IMR-90 (cell line): ENCODE data around the gene DCAF6. TPM values are rescaled to one million over a fixed set of nuclear protein-coding genes. Genes with fewer than 3 reads are reported as not detected.

Experiments used
- ATAC-seq: fragments of 200-7000 bp; cut with Tn5 transposase; 2 replicates; pipeline ENCODE4 v1.9.1; 2020; ENCODE audit warnings: low read depth, mild to moderate bottlenecking, moderate library complexity
- BruUV-seq: library from RNA; stranded (reverse); fragments of 400-500 nt; replicated peaks from 2 replicates; lab custom pipeline; 2021; lab: Mats Ljungman, UMichigan
- CTCF ChIA-PET: fragments of 300-600 bp; formaldehyde crosslinking; extraction: SDS; loops from one replicate; lab custom pipeline; 2021; ENCODE audit warnings: antibody characterized with exemption; lab: Yijun Ruan, JAX
- POLR2A ChIA-PET: fragments of 300-600 bp; sonication (Branson Sonifier 250); formaldehyde crosslinking; loops from one replicate; lab custom pipeline; 2022; ENCODE audit warnings: antibody characterized with exemption; ENCODE audit not compliant: unreplicated experiment; lab: Charles Lee
- DNase-seq: peaks from one replicate; pipeline ENCODE4 v3.0.0; 2013
- H2AFZ ChIP-seq: replicated peaks from 2 replicates; pipeline ENCODE3; 2013; ENCODE audit warnings: low read length, mild to moderate bottlenecking; ENCODE audit not compliant: poor library complexity
- H2AK5ac ChIP-seq: 2 replicates; pipeline ENCODE4 v1.6.1; 2013; ENCODE audit warnings: low read depth, low read length, inconsistent platforms
- H2AK9ac ChIP-seq: replicated peaks from 2 replicates; pipeline ENCODE3; 2013; ENCODE audit warnings: mild to moderate bottlenecking, low read depth, low read length, moderate library complexity; ENCODE audit not compliant: poor library complexity
- H2BK120ac ChIP-seq: 2 replicates; pipeline ENCODE4 v1.6.1; 2013; ENCODE audit warnings: low read depth, low read length, inconsistent platforms
- H2BK15ac ChIP-seq: 3 replicates; pipeline ENCODE4 v1.6.1; 2013; ENCODE audit warnings: low read depth, low read length, inconsistent platforms
- H2BK20ac ChIP-seq: 2 replicates; pipeline ENCODE4 v1.6.1; 2013; ENCODE audit warnings: low read depth, mild to moderate bottlenecking, inconsistent platforms, low read length, moderate library complexity
- H2BK5ac ChIP-seq: 2 replicates; pipeline ENCODE4 v1.6.1; 2013; ENCODE audit warnings: mild to moderate bottlenecking, low read depth, low read length, inconsistent platforms; ENCODE audit not compliant: poor library complexity, severe bottlenecking
- H3K14ac ChIP-seq: replicated peaks from 2 replicates; pipeline ENCODE4 v1.6.1; 2013; ENCODE audit warnings: low read depth, low read length, inconsistent platforms
- H3K18ac ChIP-seq: 2 replicates; pipeline ENCODE4 v1.6.1; 2013; ENCODE audit warnings: low read depth, low read length, control low read depth
- H3K23ac ChIP-seq: 2 replicates; pipeline ENCODE4 v1.6.1; 2013; ENCODE audit warnings: low read depth, low read length, inconsistent platforms
- H3K27ac ChIP-seq: 2 replicates; pipeline ENCODE4 v1.5.1; 2013; ENCODE audit warnings: mild to moderate bottlenecking, control low read depth, low read length; ENCODE audit not compliant: insufficient read depth
- H3K27me3 ChIP-seq: 2 replicates; pipeline ENCODE4 v1.6.1; 2013; ENCODE audit warnings: low read length; ENCODE audit not compliant: control insufficient read depth, insufficient read depth
- H3K36me3 ChIP-seq: 2 replicates; pipeline ENCODE4 v1.6.1; 2013; ENCODE audit warnings: low read length, mixed read lengths; ENCODE audit not compliant: control insufficient read depth, insufficient read depth
- H3K4ac ChIP-seq: 2 replicates; pipeline ENCODE4 v1.6.1; 2013; ENCODE audit warnings: low read depth, low read length, inconsistent platforms
- H3K4me1 ChIP-seq: 2 replicates; pipeline ENCODE4 v1.6.1; 2013; ENCODE audit warnings: low read length, mixed read lengths; ENCODE audit not compliant: control insufficient read depth, insufficient read depth
- H3K4me2 ChIP-seq: 2 replicates; pipeline ENCODE4 v1.6.1; 2013; ENCODE audit warnings: low read depth, mild to moderate bottlenecking, control low read depth, low read length, moderate library complexity
- H3K4me3 ChIP-seq: 2 replicates; pipeline ENCODE4 v1.5.1; 2013; ENCODE audit warnings: low read depth, mild to moderate bottlenecking, control low read depth, low read length, moderate library complexity; ENCODE audit not compliant: insufficient read depth
- H3K56ac ChIP-seq: 2 replicates; pipeline ENCODE4 v1.6.1; 2013; ENCODE audit warnings: low read length, inconsistent platforms; ENCODE audit not compliant: insufficient read depth; ENCODE audit errors: extremely low read depth
- H3K79me1 ChIP-seq, 2 experiments: 2 replicates each; pipeline ENCODE4 v1.6.1; 2013; ENCODE audit warnings: low read length in 2 of 2, inconsistent platforms in 1 of 2, low read depth in 1 of 2
- H3K9ac ChIP-seq: 2 replicates; pipeline ENCODE4 v1.6.1; 2013; ENCODE audit warnings: low read depth, low read length, control low read depth
- H3K9me1 ChIP-seq: 2 replicates; pipeline ENCODE4 v1.6.1; 2013; ENCODE audit warnings: low read length, inconsistent platforms; ENCODE audit not compliant: insufficient read depth
- H3K9me3 ChIP-seq: 2 replicates; pipeline ENCODE4 v1.6.1; 2013; ENCODE audit warnings: low read length; ENCODE audit not compliant: control insufficient read depth, insufficient read depth
- H4K20me1 ChIP-seq: 2 replicates; pipeline ENCODE4 v1.6.1; 2013; ENCODE audit warnings: low read length, inconsistent platforms; ENCODE audit not compliant: insufficient read depth
- H4K5ac ChIP-seq: 2 replicates; pipeline ENCODE4 v1.6.1; 2013; ENCODE audit warnings: mild to moderate bottlenecking, low read depth, low read length, control low read depth
- H4K8ac ChIP-seq, 2 experiments: 2 replicates each; pipeline ENCODE4 v1.6.1; 2013; ENCODE audit warnings: low read depth in 2 of 2, low read length in 2 of 2, control low read depth in 1 of 2, inconsistent platforms in 1 of 2
- H4K91ac ChIP-seq: 2 replicates; pipeline ENCODE4 v1.6.1; 2013; ENCODE audit warnings: low read depth, low read length, inconsistent platforms; ENCODE audit not compliant: insufficient read depth
- CEBPB ChIP-seq: IDR thresholded peaks from 2 replicates; pipeline ENCODE4 v1.6.1; 2012; ENCODE audit warnings: low read depth, low read length, improper control_type of control experiment
- CHD1 ChIP-seq: IDR thresholded peaks from 2 replicates; pipeline ENCODE4 v1.6.1; 2012; ENCODE audit warnings: low read depth, low read length, improper control_type of control experiment
- MAZ ChIP-seq: IDR thresholded peaks from 2 replicates; pipeline ENCODE4 v1.6.1; 2012; ENCODE audit warnings: low read depth, mild to moderate bottlenecking, low read length, improper control_type of control experiment, moderate library complexity, borderline replicate concordance
- SMC3 ChIP-seq: fragments of 150-350 bp; IDR thresholded peaks from 2 replicates; pipeline ENCODE4 v1.6.1; 2016; ENCODE audit warnings: low read depth, mild to moderate bottlenecking, antibody characterized with exemption, low read length, moderate library complexity
- WGBS, 2 experiments: methylation state at CpG; one replicate each; pipeline versions ENCODE4 v1.1.5 to v1.1.7; 2013; ENCODE audit warnings: missing lambda C conversion rate in 2 of 2; ENCODE audit not compliant: insufficient read length in 1 of 2; ENCODE audit errors: extremely low coverage in 2 of 2; 5-methylcytosine and 5-hydroxymethylcytosine counted together
- dilution Hi-C: fragments of 300-500 bp; cut with HindIII; formaldehyde crosslinking; loops from one replicate; pipeline ENCODE4 v1.14.3; 2018; ENCODE audit warnings: low sequenced_read_pairs; ENCODE audit not compliant: unreplicated experiment
- in situ Hi-C: fragments of 300-500 bp; cut with MboI; formaldehyde crosslinking; loops from 3 replicates; pipeline ENCODE4 v1.14.3; 2019; ENCODE audit warnings: low sequenced_read_pairs, inconsistent platforms, mixed read lengths
- intact Hi-C: fragments of 100-400 bp; cut with micrococcal nuclease; formaldehyde crosslinking; loops from 2 replicates; pipeline ENCODE4 v1.10.0; 2022
- polyA plus RNA-seq, 3 experiments: library from polyadenylated mRNA; depleted of rRNA; stranded (reverse); fragments of >200 nt; gene quantifications; 2 replicates each; pipeline ENCODE4 v1.2.3, GENCODE V29; 2012; ENCODE audit warnings: low replicate concordance in 1 of 3
- total RNA-seq: library from RNA; depleted of rRNA; stranded (reverse); fragments of >200 nt; gene quantifications from 2 replicates; pipeline ENCODE4 v1.2.3, GENCODE V29; 2012
- TF ChIP-seq, protein P1 (sequence below): fragments of 150-350 bp; IDR thresholded peaks from 2 replicates; pipeline ENCODE4 v1.6.1; 2016; ENCODE audit warnings: low read depth, mild to moderate bottlenecking, low read length, moderate library complexity, borderline replicate concordance

The DCAF6 gene
- total and polyA plus RNA-seq, 2 of the 4 experiments (the other 2 are of a cell fraction), result 60.4 to 88.7 TPM

GRCh38 chr1:167950569-167950968 lies 14.1 kb downstream of the DCAF6 start:
- no peak overlapping the region for H3K56ac ChIP-seq
- H3K23ac ChIP-seq, result no peak overlapping the region
- no peak overlapping the region for H2BK5ac ChIP-seq
- intact Hi-C loops (loop anchor here (2.0 kb wide), 1 partner anchor 14 kb away; no protein-coding TSS in a partner anchor), dilution Hi-C loops (no loop called here), in situ Hi-C loops (no loop called here)
- H2AFZ ChIP-seq, result no peak overlapping the region
- no TSS peak for BruUV-seq
- no peak overlapping the region for H2AK9ac ChIP-seq
- no peak overlapping the region for H2AK5ac ChIP-seq
- peaks cover 18 to 42% of the 10 kb centered on the region in 2 experiments for H3K79me1 ChIP-seq
- no peak overlapping the region for H3K27ac ChIP-seq
- H3K4me3 ChIP-seq, result no peak overlapping the region
- H3K9me3 ChIP-seq, result no peaks in the 10 kb centered on the region
- H3K18ac ChIP-seq, result no peak overlapping the region
- H3K14ac ChIP-seq, result no peak overlapping the region
- CTCF ChIA-PET, result no interaction called here
- H4K20me1 ChIP-seq, result peaks cover 47% of the 10 kb centered on the region
- H3K4me1 ChIP-seq, result peaks cover 6% of the 10 kb centered on the region
- H3K36me3 ChIP-seq, result peaks cover 14% of the 10 kb centered on the region
- no peak overlapping the region for H2BK15ac ChIP-seq
- WGBS, 2 experiments, result no CpG with 5 or more reads among the region's 1 CpG
- no peak for DNase-seq
- no peak overlapping the region for H3K4ac ChIP-seq
- POLR2A ChIA-PET, result no interaction called here
- no peak overlapping the region for H4K8ac ChIP-seq
- no peak for TF ChIP-seq MAZ
- no peak for TF ChIP-seq SMC3
- TF ChIP-seq, protein P1, sequence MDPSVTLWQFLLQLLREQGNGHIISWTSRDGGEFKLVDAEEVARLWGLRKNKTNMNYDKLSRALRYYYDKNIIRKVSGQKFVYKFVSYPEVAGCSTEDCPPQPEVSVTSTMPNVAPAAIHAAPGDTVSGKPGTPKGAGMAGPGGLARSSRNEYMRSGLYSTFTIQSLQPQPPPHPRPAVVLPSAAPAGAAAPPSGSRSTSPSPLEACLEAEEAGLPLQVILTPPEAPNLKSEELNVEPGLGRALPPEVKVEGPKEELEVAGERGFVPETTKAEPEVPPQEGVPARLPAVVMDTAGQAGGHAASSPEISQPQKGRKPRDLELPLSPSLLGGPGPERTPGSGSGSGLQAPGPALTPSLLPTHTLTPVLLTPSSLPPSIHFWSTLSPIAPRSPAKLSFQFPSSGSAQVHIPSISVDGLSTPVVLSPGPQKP, result no peak
- TF ChIP-seq CEBPB, result no peak
- TF ChIP-seq CHD1, result no peak
- no peak for ATAC-seq
- no peak overlapping the region for H3K4me2 ChIP-seq
- no peak overlapping the region for H4K91ac ChIP-seq
- no peaks in the 10 kb centered on the region for H3K27me3 ChIP-seq
- no peak overlapping the region for H2BK120ac ChIP-seq
- no peaks in the 10 kb centered on the region for H3K9me1 ChIP-seq
- no peak overlapping the region for H2BK20ac ChIP-seq
- H4K5ac ChIP-seq, result no peak overlapping the region
- no peak overlapping the region for H3K9ac ChIP-seq
